Nephron progenitor cell (in vitro differentiated cells): ENCODE measurements around the gene KBTBD3.
"Not testable (repeated sequence)": the region's sequence is repeated elsewhere in the genome, so short reads cannot be mapped to it uniquely, and the experiment has no call there.

Source experiments
- DNase-seq: peaks from one replicate; pipeline ENCODE4 v3.0.0; 2021
- H3K27ac Mint-ChIP-seq: 2 replicates; pipeline ENCODE4 v1.8.0; 2021; ENCODE audit warnings: mild to moderate bottlenecking, moderate library complexity, mixed read lengths
- H3K27me3 Mint-ChIP-seq: 2 replicates; pipeline ENCODE4 v1.8.0; 2021; ENCODE audit warnings: mild to moderate bottlenecking, low read depth, mixed read lengths; ENCODE audit not compliant: poor library complexity
- H3K36me3 Mint-ChIP-seq: 2 replicates; pipeline ENCODE4 v1.8.0; 2021; ENCODE audit warnings: low read depth, mixed read lengths
- H3K4me1 Mint-ChIP-seq: 2 replicates; pipeline ENCODE4 v1.8.0; 2021; ENCODE audit warnings: mixed read lengths
- H3K4me3 Mint-ChIP-seq: 2 replicates; pipeline ENCODE4 v1.8.0; 2021; ENCODE audit warnings: mild to moderate bottlenecking, moderate library complexity, mixed read lengths
- H3K9me3 Mint-ChIP-seq: 2 replicates; pipeline ENCODE4 v1.8.0; 2021; ENCODE audit warnings: mild to moderate bottlenecking, moderate library complexity, mixed read lengths
- CTCF ChIP-seq: fragments of 200-600 bp; sonication (generic); IDR thresholded peaks from 2 replicates; pipeline ENCODE4 v1.5.0; 2021; ENCODE audit warnings: antibody characterized with exemption

KBTBD3 gene

GRCh38 chr11:106059617-106060016, 17.5 kb downstream of the KBTBD3 start:
- Mint-ChIP-seq H3K9me3 (no peaks in the 10 kb centered on the region), H3K27me3 (peaks cover 3% of the 10 kb centered on the region), H3K36me3 (peaks cover 5% of the 10 kb centered on the region), H3K4me3 (no peak overlapping the region), H3K4me1 (no peaks in the 10 kb centered on the region), H3K27ac (no peak overlapping the region)
- DNase-seq, result no peak
- no peak for TF ChIP-seq CTCF

- H3K27me3 Mint-ChIP-seq, H3K27ac Mint-ChIP-seq, DNase-seq, H3K4me1 Mint-ChIP-seq, H3K9me3 Mint-ChIP-seq, H3K36me3 Mint-ChIP-seq, H3K4me3 Mint-ChIP-seq: not testable (repeated sequence)
These were observed 18.8 kb downstream of the KBTBD3 start for GRCh38 chr11:106058377-106058776.

- H3K4me3 Mint-ChIP-seq, result no peak overlapping the region
- H3K27me3 Mint-ChIP-seq, result no peaks in the 10 kb centered on the region
- H3K4me1 Mint-ChIP-seq, result no peaks in the 10 kb centered on the region
These were observed 26.0 kb downstream of the KBTBD3 start for GRCh38 chr11:106051103-106051502.

GRCh38 chr11:106049727-106050476, 27.2 kb downstream of the KBTBD3 start:
- Mint-ChIP-seq H3K27ac (no peak overlapping the region), H3K9me3 (no peaks in the 10 kb centered on the region), H3K27me3 (no peaks in the 10 kb centered on the region), H3K36me3 (no peaks in the 10 kb centered on the region), H3K4me3 (no peak overlapping the region), H3K4me1 (no peaks in the 10 kb centered on the region)
- TF ChIP-seq CTCF, result no peak
- DNase-seq, result no peak

More at GRCh38 chr11:106051103-106051502, 26.0 kb downstream of the KBTBD3 start:
- H3K27ac Mint-ChIP-seq, result no peak overlapping the region
- no peaks in the 10 kb centered on the region for H3K9me3 Mint-ChIP-seq
- DNase-seq, result no peak
- no peak for TF ChIP-seq CTCF
- no peaks in the 10 kb centered on the region for H3K36me3 Mint-ChIP-seq

- H3K9me3 Mint-ChIP-seq, result no peaks in the 10 kb centered on the region
- no peak overlapping the region for H3K4me3 Mint-ChIP-seq
- no peak for TF ChIP-seq CTCF
These were observed 29.5 kb downstream of the KBTBD3 start for GRCh38 chr11:106047631-106048030.

GRCh38 chr11:106043540-106043939, 33.6 kb downstream of the KBTBD3 start:
- H3K36me3 Mint-ChIP-seq, result no peaks in the 10 kb centered on the region
- no peaks in the 10 kb centered on the region for H3K4me1 Mint-ChIP-seq
- H3K27ac Mint-ChIP-seq, result no peak overlapping the region
- DNase-seq, result no peak
- no peak overlapping the region for H3K4me3 Mint-ChIP-seq
- no peaks in the 10 kb centered on the region for H3K27me3 Mint-ChIP-seq
- no peak for TF ChIP-seq CTCF
- no peaks in the 10 kb centered on the region for H3K9me3 Mint-ChIP-seq

More at GRCh38 chr11:106047631-106048030, 29.5 kb downstream of the KBTBD3 start:
- Mint-ChIP-seq H3K27me3 (no peaks in the 10 kb centered on the region), H3K36me3 (no peaks in the 10 kb centered on the region), H3K27ac (no peak overlapping the region), H3K4me1 (no peaks in the 10 kb centered on the region)
- DNase-seq, result no peak
